GM12872 (cell line): ENCODE data around the gene PPP2R2C.

Source experiments
- TF ChIP-seq, protein P1 (sequence below): IDR thresholded peaks from 3 replicates; pipeline ENCODE4 v1.5.1; 2011; ENCODE audit warnings: low read depth, mild to moderate bottlenecking, low read length, moderate library complexity; ENCODE audit not compliant: insufficient read depth

Gene PPP2R2C

DNA sequence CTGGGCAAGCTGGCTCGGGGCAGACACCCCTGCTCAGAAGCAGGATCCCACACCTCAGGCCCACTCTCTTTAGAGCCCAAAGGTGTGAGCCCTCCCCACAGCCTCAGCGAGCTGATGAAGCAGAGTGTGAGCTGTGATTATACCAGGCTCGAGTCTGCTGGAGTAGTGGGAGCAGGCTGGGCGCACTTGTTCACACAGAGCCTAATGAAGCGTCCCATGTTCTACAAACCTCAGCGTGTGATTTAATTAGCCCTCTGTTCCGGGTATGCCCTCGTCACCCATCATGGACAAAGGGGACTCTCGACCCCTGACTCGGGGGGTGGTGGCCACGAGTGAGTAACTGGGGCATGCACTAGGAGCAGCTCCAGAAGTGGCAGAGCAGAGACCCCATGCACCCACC, 62.3 kb downstream of the PPP2R2C start:
- TF ChIP-seq, protein P1, sequence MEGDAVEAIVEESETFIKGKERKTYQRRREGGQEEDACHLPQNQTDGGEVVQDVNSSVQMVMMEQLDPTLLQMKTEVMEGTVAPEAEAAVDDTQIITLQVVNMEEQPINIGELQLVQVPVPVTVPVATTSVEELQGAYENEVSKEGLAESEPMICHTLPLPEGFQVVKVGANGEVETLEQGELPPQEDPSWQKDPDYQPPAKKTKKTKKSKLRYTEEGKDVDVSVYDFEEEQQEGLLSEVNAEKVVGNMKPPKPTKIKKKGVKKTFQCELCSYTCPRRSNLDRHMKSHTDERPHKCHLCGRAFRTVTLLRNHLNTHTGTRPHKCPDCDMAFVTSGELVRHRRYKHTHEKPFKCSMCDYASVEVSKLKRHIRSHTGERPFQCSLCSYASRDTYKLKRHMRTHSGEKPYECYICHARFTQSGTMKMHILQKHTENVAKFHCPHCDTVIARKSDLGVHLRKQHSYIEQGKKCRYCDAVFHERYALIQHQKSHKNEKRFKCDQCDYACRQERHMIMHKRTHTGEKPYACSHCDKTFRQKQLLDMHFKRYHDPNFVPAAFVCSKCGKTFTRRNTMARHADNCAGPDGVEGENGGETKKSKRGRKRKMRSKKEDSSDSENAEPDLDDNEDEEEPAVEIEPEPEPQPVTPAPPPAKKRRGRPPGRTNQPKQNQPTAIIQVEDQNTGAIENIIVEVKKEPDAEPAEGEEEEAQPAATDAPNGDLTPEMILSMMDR = no peak

DNA sequence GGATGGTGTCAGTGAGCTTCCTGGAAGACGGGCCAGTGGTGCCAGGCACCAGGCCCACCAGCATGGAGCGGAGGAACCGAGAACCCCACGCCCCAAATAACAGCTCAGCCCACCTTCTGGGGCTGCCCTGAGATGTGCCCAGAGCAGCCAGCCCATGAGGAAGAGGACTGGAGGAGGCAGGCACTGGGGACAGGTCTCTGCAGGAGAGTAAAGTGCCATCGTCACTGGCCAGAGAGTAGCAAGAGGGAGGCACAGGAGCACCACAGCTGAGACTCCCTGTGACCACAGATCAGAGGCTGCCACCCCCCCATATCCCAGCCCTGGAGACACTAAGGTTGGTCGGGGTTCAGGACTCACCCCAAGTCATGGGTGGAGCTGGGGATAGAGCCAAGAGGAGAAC, 63.0 kb downstream of the PPP2R2C start:
- TF ChIP-seq, protein P1 = no peak

DNA sequence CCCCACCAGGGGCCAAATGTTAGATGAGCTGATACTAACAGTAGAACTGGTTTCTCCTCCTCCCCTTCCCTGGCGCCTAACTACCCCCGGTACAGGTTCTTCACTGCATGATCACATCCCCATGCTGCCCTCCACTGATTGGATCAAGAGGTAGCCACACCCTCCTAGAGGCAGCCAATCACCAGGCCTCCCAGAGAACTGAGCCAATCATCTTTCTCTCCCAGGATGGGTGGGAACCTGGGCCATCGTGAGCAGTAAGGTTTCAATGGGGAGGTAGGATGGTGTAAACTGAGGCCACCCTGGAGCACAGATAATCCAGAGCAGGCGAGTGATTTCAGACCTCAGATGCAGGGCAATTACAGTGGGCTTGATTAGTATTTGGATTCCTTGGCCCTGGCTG, 64.2 kb downstream of the PPP2R2C start:
- TF ChIP-seq, protein P1 = no peak

DNA sequence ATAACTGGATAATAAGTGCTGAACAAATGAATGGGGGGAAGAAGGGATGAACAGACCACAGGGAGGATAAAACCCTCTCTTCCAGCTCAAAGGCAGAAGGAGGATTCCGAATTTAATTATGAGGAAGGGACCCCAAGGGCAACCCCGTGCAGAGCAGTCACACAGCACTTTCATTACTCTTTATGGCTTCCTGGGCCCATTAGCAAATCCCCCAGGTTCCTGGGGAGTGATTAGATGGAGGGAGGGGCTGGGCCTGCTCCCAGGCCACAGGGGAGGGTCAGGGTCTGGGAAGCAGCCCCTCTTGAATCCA, 67.1 kb downstream of the PPP2R2C start:
- TF ChIP-seq, protein P1 = no peak

DNA sequence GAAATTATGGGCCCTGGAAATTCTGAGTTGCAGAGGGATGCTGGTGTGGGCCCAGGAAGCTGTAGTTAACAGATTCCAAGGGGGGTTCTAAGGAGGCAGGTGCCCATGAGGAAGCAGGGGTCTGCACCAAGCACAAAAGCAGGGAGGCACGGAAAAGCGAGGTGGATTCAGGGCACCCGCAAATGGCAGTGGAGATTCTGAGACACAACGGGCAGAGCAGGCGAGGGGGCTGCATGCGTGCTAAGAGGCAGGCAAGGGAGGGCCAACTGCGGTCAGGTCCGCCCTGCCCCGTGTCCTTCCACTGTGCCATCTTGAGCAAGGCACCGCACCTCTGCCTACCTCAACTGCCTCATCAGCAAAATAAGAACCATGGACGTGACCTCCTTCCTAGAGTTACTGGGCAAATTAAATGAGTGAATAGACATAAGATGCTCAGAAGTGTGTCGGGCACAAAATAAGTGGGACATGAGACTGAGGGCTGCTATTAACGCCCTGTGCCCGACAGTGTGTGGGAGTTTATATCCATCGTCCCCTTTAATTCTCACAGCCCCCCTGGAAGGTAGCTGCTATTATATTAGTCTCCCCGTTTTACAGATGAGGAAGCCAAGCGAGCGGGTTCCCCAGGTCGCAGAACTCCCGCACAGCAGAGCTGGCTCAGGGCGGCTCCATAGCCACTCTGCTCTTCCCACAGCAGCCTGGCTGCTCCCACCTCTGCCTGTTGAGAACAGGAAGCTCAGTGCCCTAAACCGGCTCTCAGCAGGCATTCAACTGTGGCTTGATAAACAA, 67.6 kb downstream of the PPP2R2C start:
- TF ChIP-seq, protein P1 = no peak

DNA sequence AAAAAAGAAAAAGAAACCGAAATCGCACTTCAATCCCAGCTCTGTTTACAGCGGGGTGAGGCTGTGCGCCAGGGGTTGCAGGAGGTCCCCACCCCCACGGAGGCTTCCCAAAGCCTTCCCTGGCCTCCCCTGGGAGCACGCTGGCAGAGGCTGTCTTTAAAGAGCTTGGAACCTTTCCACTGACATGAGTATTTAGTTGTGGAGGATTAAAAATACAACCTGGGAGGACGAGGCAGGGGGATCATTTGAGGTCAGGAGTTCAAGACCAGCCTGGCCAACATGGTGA, 69.1 kb downstream of the PPP2R2C start:
- TF ChIP-seq, protein P1 = no peak

DNA sequence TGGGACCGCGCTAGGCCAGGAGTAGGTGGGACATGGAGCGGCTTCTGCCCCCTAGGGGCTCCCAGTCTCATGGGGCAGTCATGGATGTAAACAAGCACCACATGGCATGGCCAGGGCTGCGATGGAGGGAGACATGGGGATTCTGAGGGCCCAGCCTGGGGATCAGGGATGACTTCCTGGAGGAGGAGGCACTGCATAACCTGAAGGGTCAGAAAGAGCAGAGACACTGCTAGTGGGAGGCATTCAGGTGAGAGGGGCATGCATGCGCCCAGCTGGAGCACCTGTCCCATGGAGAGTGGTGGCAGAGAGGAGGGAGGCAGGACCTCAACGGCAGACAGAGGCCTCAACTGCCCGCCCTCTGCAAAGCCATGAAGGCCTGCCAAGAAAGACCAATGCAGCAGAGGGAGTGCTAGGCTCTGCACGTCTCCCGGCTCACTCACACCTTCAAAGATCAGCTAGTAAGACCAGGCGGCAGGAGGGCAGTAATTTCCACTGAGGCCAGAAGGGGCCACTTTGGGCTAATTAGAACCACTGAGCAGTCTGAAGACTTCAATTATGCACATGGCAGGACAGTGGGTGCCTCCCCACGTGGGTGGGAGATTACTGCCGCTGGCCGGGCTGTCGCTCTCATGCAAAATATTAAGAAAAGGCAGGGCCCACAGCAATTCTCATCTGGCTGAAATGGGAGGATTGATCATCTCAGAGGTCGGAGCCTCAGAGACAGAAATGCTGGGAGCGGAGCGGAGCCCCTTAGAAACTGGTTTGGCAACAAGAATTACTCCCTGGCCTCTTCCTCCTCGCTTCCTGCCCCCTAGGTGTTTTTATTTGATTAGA, 69.6 kb downstream of the PPP2R2C start:
- TF ChIP-seq, protein P1 = no peak
